ENCODE measurements around the gene KCNN3.

The KCNN3 gene

DNA sequence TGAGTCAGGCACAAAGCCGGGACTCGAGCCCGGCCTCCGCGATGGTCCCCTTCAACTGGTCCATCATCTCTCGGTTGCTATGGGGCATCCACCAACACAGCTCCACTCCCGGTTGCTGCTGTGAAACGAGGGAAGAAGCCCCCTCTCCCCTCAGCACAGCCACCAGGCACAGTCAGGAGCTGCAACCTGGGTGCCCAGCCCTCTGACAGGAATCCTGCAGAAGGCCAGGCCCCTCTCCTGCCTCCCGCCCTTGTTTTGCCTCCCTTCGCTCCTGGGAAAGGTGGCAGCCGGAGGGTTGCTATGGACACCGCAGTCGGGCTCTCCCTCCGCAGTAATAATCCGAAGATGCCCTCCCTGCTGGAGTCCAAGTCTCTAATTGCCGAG lies 8.9 kb upstream of the KCNN3 start:
- no peak for DNase-seq (ENCODE audit: low read depth)

DNA sequence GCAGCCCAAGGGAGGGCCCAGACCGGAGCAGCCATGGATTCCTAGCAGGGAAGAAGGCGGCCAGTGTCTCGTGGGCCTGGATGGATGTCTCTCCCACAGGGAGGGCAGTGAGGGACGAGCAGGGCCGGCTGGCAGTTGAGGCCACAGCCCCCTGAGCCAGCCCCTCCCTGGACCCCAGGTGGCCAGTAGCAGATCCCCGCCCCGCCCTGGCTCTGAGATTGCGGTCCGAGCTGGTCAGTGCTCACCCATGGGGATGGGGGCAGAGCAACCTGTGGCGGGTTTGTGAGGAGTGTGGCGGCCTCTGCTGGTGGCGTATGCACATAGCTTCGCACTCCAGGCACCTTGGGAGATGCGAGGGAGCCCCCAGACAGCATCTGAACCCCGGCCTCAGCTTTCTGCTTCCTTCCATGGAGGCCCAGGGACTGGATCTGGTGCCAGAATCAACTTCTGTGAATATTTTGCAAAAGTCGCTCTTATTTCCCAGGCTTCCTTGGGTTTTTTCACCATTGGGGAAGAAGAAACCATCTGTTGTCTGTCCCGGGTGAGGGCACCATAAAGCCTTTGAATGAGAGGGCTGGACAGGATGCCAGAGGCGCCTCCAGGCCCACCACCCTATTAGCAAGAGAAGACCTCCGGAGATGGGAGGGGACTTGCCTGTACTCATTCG lies 8.4 kb upstream of the KCNN3 start:
- peak; percentile 68 for DNase-seq (ENCODE audit: low read depth)

DNA sequence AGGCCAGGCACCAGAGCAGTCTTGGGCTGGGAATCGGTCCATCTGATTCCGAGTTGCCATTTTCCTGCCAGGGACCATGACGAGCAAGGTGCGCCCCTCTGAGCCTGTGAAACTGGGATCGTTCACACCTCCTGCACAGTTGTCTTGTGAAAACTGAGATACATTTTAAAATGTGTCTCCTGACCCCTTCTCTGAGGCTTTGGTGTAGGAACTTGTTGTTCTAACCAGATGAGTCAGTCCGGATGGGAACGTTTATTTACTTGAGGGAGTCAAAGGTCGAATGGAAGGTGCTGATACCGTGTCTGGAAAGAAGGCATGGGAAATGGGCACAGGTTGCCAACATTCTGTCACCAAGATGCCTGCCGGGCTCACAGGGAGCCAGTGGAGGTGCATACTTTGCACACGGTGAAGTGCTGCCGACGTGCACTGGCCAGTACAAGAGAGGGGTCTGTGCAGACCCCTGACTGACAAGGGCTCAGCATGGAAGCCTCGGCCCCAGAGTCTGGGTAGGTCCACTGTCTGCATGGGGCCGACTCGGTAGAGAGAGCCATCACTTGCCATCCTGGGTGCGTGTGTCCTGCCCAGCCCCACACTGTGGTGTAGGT lies 7.4 kb upstream of the KCNN3 start:
- DNase-seq (ENCODE audit: low read depth) = peak; percentile 65

DNA sequence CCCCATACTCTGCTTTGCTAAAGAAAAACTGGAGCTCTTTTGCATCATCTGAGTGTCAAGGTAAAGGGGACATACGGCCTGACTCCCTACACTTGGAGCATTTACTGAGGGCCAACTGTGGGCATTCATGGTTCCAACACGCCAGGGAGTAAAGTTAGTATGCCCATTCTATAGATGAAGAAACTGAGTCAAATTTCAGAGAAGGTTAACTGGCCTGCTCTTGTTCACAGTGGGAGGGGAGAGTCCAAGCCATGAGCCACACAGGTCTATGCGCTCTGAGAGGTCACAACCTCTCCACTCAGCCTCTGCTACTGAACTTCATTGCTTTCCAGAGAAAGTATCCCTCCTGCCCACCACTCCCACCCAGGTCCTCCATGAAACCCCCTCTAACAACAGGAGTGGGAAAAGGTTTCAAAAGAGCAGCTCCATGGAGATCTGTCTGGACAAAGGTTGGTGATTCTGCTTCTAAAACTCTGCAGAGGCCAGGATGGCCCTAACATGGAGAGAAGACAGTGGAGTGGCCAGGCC lies 6.8 kb upstream of the KCNN3 start:
- no peak for DNase-seq (ENCODE audit: low read depth)

DNA sequence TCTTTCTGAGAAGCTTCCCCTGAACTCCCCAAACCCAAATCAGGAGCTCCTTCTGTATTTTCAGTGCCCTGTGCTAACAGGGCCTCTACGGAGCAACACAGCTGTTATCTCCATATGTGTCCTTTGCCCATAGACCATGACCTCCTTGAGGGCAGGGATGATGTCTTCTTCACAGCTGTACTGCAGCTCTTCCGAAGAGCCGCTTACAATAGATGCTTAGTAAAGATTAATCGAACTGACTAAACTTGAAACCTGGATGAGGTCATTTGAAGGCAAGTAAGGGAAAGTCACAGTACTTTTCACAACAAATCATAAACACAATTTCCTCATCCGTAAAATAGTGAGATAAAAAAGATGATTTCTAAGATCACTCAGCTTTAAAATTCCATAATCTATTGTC lies 4.4 kb upstream of the KCNN3 start:
- DNase-seq (ENCODE audit: low read depth) = no peak

DNA sequence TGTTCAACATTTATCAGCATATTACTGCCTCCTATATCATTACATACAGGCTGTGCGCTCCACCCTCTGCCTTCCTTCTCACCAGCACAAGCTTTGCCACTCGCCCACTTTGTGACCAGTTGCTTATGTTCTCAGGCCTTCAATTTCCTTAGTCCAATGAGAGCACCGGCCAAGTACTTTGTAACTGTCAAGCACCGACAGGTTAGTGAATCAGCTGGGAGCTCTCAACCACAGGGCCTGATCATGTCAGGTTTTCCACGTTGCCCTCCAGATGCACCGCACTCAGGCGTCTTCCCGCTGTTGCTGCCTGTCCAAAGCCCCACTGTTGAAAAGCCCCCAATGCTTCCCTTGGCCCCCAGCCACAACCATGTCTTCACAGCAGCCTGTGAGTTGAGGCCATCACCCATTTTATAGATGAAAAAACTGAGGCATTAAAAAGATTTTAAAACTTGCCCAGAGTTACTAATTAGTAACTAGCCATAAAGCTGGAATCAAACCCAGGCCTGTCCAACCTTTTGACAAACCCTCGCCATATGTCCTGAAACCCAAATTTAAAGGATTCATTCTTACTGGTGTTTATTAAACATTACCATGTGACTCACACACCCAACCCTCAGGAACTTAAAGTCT lies 3.4 kb upstream of the KCNN3 start:
- no peak for DNase-seq (ENCODE audit: low read depth)

DNA sequence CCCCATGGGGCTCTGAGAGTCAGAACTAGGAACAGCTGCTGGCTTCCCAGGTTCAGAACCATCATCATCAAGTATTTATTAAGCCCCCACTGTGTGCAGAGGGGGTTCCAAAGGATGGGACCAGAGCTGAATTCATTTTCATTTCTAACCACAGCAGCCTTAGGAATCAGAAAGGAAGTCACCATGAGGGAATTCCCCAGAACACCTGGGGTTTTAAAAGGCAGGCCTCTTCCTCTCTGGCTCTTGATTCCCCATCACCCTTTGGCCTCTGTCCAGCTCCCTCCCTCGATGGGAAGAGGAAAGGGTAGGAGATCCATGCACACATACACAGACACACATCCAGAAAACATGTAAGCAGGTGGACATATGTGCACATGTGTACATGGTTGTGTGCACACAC lies 1.3 kb upstream of the KCNN3 start:
- no peak for DNase-seq (ENCODE audit: low read depth)

DNA sequence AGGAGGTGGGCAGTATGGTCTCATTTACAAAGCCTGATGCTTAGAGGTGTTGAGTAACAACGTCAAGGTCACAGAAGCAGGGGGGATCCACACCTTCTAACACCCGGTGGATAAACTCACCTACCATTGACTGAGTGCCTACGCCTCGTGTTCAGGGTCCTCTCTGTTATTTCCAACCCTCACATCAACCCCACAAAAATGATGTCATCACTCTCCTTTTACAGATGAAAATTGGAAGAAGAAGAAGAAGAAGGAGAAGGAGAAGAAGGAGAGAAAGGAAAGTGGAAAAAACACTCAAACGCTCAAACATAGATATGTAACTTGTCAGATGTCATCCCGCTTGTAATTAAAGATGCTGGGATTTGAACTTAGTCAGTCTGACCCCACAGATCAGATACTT lies 653 bp upstream of the KCNN3 start:
- DNase-seq (ENCODE audit: low read depth) = no peak

DNA sequence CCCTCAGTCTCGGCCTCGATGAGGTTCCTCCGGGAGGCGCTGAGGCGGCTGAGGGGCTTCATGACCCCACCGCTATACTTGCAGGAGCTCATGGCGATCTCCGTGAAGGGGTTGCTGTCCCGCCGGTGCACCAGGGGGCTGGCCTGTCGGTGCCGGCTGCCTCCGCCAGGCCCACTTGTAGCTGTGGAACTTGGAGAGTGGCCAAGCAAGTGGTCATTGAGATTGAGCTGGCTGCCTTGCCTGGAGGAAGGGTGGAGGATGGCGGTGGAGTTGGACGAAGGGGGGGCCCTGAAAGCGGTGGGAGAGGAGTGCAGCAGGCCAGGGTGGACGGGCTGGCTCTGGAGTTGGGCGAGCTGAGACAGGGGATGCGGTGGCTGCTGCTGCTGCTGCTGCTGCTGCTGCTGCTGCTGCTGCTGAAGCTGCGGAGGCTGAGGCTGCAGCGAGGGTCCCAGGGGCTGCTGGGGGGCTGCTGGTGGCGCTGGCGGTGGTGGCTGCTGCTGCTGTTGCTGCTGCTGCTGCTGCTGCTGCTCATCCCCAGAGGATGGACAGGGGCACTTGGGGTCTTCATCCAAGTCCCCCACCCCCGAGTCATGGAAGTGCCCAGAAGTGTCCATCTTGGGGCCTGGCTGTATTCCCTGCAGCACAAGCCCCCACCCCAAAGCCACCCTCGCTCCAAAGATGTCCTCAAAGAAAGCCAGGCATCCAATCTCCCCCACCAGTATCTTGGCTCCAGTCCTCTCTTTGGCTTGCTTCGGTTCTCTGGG lies 548 bp downstream of the KCNN3 start:
- peak; percentile 27 for DNase-seq (ENCODE audit: low read depth)

DNA sequence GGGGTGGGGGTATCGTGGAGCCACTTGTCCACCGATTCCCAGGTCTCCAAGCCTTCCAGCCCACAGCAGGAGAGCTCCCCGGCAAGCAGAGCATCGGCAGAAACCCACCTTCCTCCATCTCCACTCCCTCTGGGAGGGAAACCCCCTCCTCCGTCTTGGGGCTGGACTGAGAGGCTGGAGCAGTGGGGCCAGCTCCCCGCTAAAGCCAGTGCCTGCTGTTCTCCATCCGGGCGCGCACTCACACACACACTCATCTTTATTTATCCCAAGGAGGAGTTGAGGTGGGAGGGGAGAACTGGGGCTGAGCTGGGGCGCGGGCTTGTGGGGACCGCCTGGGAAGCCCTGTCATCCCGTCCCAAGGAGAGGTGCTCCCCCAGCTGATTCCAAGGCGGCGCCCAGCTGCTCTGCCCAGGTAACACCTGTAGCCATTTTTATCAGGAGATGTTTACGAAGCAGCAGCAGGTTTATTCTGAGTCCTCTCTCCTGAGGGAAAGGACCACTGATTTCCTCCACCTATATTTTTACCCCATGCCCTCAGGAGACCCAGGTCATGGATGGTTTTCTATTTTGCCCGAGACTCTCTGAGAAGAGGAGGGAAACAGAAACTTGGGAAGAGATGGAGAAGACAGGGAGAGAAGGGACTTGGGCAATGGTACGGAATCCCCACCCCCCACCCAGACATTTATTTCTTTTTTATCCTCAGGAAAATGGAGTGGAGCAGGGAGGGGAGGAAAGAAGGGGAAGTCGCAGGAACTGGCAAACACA lies 2.1 kb downstream of the KCNN3 start:
- no peak for DNase-seq (ENCODE audit: low read depth)

DNA sequence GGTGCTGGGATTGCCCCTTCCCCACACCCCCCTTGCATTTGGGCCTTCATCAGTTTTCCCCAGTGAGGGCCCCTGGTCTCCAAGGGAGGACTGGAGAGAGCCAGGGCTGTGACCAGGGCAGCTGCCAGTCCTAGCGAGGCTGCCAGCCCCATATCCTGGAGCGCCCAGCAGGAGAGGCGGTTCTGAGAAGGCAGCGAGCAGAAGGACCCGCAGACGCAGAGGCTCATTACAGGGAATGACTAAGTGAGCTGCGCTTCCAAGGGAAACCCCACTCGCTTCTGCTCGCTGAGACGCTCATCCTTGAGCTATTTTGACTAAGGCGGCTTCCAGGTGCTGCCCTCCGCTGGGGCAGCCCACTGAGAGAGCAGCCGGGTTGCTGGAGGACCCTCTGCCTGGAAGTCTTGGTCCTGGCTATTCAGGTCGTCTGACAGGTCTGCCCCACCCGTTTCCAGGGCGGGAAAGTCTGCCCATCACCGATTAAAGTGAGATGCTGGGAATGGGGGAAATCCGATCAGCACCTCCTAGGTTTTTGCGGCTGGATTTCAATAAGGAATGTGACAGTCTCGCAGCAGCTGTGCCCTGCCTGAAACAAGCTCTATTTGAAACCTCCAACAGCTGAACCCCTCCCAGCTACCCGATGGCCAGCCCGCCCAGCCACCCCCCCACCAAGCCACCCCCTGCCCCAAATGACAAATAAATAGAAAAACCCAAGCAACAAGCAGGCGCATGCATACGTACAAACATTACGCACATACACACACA lies 2.8 kb downstream of the KCNN3 start:
- peak; percentile 87 for DNase-seq (ENCODE audit: low read depth)

DNA sequence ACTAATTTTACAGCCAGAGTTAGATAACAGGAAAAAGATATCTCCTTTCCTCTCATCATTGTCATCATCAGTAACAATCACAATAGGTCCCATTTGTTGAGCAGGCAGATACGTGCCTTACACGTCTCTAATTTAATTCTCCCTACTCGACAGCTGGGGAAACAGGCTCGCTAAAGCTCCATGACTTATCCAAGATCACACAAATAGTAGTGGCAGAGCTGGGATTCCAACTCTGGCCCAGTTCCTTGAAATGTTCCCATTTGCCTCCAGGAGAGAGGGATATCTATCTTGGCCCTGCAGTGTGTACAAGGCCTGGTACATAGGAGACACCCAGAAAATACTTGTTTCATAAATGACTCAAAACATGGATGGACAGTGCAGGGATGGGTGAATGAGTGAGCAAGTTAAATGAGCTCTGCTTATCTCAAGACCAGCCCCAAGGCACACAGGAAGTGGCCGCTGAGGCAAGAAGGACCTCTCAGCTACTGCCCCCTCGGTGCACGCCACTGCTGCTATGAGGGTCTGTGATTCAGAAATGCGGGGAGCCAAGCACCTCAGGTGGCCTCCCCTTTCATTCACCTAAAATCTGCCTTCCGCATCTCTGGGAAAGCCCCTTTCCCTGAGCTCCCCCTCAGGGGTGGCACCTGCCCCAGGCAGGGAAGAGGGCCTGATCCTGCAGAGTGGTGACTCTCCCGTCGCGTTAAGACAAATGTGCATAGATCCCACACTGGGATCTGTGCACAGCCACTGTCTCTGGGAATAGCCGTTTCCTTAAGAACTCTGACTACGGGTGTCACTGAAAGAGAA lies 3.6 kb downstream of the KCNN3 start:
- DNase-seq (ENCODE audit: low read depth) = peak; percentile 34

DNA sequence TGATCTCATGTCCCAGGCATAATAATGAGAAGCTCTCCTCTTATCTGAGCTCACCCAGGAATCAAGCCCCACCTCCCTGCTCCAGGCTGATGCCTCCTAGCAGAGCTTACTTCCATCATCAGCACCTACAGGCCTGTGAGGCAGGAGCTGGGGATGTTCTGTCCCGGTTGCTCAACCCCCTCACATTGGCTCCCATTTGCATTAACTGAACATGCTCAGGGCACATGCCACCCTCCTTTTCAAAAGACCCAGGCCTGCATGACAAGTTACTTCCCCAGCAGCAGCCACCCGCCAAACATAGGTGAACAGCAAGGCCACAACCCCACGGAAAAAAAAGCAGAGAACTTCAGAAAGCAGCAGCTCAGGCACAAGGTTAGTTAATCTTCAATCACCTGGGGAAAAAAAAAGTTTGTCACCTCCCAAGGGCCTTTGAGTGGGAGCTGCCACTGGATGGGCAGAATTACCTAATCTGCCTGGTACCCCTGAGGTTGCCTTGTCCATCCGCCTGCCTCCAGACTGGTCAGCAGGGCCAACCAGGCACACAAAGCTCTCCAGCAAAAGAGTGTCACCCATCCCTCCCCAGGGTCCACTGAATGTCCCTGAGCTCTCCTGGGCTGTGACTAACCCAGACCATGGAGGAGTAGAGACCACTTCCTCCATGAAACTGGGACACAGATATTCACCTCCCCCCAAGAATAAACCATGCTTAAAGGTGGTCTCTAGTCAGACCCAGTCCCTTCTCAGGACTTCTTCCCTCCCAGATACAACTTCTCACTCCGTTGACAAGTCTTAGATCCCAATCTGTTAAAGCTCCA lies 4.4 kb downstream of the KCNN3 start:
- DNase-seq (ENCODE audit: low read depth) = no peak

DNA sequence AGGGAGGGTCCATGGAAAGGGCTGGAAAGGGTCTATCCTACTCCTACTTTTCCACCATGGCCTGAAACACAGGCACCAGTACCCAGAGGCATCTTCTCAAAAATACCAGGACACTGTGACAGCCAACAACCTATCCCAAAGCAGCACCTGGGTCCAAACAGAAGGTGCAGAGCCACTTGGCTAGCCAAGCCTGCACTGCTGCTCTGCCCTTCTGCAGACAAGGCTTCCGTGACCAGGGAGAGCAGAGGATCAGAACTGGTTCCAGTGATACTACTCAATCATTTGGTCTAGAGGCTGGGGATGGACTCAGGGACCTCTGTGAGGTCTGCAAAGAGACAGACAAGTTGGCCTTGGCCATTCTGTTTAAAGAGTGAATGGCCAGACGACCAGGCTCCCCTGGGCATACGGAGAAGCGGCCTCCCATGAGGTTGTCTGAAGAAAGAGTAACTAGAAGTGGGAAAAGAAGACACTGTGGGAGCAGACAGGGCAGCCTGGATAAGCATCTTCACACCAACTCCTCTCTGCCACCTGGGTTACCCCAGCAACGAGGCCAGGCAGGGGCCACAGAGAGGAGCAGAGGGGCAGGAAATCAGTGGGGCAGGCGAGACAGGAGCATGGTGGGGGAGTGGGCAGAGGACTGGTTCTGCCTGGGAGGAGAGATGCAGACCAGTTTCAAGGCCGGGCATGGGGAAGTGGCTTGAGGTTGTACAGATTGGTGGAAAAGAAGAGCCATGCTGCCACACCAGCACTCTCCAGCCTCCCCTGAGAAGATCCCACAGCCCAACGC lies 5.7 kb downstream of the KCNN3 start:
- DNase-seq (ENCODE audit: low read depth) = no peak

DNA sequence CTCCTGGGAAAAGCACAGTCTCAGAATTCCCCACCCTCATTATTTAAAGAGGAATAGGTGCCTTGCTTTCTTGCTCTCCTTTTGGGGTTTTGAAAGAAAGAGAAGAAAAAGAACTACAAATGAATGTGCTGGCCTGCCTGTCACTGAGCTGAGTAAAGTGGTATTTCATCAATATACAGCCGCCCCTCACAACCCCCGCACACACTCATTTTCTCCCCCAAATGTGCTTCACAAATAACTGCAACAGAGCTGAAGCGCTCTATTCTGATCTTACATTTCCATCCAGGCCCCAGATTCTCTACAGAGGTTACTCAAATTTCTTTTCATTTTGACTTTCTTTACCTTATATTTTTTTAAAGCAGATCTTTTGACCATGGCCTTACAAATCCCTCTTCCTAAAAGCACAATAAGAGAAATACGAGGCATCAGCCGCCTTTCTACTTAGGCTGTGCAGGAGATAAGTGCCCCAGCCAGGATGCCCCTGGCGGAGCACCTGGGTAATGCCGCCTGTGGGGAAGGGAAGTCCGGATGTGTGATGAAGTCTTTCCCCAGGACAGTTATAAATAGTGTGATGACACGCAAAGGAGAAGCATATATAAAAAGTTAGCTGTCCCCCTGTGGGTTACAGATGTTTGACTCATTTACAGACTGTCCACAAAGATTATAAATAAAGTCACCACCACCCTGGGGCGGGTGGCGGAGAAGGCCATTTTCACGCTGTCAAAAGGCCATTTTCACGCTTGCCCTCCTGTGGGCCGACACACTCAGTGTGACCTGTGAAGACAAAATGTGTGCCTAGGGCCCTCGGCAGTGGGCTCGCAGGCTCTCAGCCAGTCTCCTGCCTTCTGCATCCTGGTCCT lies 6.5 kb downstream of the KCNN3 start:
- DNase-seq (ENCODE audit: low read depth) = peak; percentile 29

DNA sequence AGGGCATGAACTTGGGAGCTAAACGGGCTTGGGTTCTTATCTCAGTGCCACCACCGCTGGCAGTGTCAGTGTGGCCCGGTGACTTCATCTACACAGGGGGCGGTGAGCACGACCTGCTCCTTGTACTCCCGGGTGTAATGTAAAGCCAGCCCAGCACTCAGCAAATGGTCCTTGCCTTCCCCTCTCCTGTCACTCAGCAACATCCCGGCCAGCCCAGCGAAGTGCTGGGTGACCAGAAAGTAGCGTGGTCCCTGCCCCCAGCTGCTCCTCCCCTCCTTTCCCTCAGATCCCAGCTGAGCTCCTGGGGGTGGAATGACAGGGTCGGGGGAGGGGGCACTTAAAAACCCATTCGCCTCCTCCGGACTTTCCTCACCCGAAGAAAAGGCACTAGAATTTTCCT lies 7.2 kb downstream of the KCNN3 start:
- no peak for DNase-seq (ENCODE audit: low read depth)

DNA sequence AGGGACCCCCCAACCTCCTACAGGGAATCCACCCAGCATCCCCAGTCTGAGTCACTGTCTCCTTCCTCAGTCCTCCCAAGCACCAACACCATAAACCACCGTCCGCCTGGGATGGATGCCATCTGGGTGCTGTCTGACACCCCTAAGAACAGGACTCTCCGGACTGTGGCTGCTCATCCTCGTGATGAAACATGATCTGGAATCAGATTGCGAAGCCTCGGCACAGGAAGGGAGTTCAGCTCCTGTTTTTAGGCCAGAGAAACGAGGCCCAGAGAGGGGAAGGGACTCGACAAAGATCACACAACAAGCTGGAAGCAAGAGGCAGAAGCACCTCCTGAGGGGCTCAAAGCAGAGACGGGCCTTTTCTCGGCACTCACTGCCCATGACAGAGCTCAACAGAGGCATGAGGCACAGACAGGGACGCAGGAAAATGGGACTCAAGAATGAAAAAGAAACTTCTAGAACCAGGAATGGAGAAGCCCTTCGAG lies 8.4 kb downstream of the KCNN3 start:
- DNase-seq (ENCODE audit: low read depth) = peak; percentile 84
